Activated B cell treated with CpG ODN at 0.5 μM for 24 hours (primary cell): ENCODE results near the gene NDUFS3. TPM values are rescaled to one million over a fixed set of nuclear protein-coding genes. Genes with fewer than 3 reads are reported as not detected.
A peak's percentile ranks its signal among the peaks of the same experiment; 100 is the strongest.
"Not testable (repeated sequence)": the region's sequence is repeated elsewhere in the genome, so short reads cannot be mapped to it uniquely, and the experiment has no call there.

Experiments
- ATAC-seq: fragments of 200-7000 bp; cut with Tn5 transposase; one replicate; pipeline ENCODE4 v1.10.0; 2021; ENCODE audit warnings: low read depth, mild to moderate bottlenecking, moderate library complexity
- CTCF ChIA-PET: fragments of 350-600 bp; sonication (Branson Sonifier 250); formaldehyde crosslinking; loops from one replicate; lab custom pipeline; 2021; ENCODE audit warnings: antibody characterized with exemption; lab: Charles Lee
- POLR2A ChIA-PET: fragments of 350-600 bp; sonication (Branson Sonifier 250); formaldehyde crosslinking; loops from one replicate; lab custom pipeline; 2021; ENCODE audit warnings: antibody characterized with exemption; lab: Charles Lee
- DNase-seq: peaks from one replicate; pipeline ENCODE4 v3.0.0; 2022
- H3K27ac Mint-ChIP-seq: one replicate; pipeline ENCODE4 v1.8.0; 2020; ENCODE audit warnings: mixed read lengths
- H3K27me3 Mint-ChIP-seq: one replicate; pipeline ENCODE4 v1.8.0; 2021; ENCODE audit warnings: mixed read lengths
- H3K36me3 Mint-ChIP-seq: one replicate; pipeline ENCODE4 v1.8.0; 2021; ENCODE audit warnings: low read depth, mixed read lengths
- H3K4me1 Mint-ChIP-seq: one replicate; pipeline ENCODE4 v1.8.0; 2021; ENCODE audit warnings: mixed read lengths
- H3K4me3 Mint-ChIP-seq: one replicate; pipeline ENCODE4 v1.8.0; 2020; ENCODE audit warnings: mild to moderate bottlenecking, mixed read lengths
- H3K9me3 Mint-ChIP-seq: one replicate; pipeline ENCODE4 v1.8.0; 2020; ENCODE audit warnings: mixed read lengths
- intact Hi-C: fragments of 100-400 bp; cut with micrococcal nuclease; formaldehyde crosslinking; loops from one replicate; pipeline ENCODE4 v1.15.1; 2024
- total RNA-seq: library from RNA; stranded (reverse); gene quantifications from 2 replicates; pipeline ENCODE4 v1.2.3, GENCODE V29; 2022
- TF ChIP-seq, protein P1 (sequence below): fragments of 200-600 bp; IDR thresholded peaks from one replicate; pipeline ENCODE4 v1.8.0; 2022; ENCODE audit warnings: antibody characterized with exemption, mild to moderate bottlenecking

The NDUFS3 gene
- total RNA-seq, 1 donor from 2014 or later: 95.9 TPM

- H3K4me3 Mint-ChIP-seq: no peak overlapping the region
- no peak for ATAC-seq
- ChIA-PET CTCF (interaction anchor here (1.5 kb wide), 1 partner anchor 11 kb away, joined by 4 read pairs; no protein-coding TSS in a partner anchor), POLR2A (interaction anchor here (0.6 to 2.7 kb wide), 2 partner anchors 10 to 39 kb away, joined by 9 to 12 read pairs; no protein-coding TSS in a partner anchor)
- peaks cover 71% of the 10 kb centered on the region for H3K4me1 Mint-ChIP-seq
- no peaks in the 10 kb centered on the region for H3K9me3 Mint-ChIP-seq
- no peak for DNase-seq
- H3K36me3 Mint-ChIP-seq: peaks cover 32% of the 10 kb centered on the region
- H3K27me3 Mint-ChIP-seq: no peaks in the 10 kb centered on the region
- H3K27ac Mint-ChIP-seq: no peak overlapping the region
- TF ChIP-seq, protein P1, sequence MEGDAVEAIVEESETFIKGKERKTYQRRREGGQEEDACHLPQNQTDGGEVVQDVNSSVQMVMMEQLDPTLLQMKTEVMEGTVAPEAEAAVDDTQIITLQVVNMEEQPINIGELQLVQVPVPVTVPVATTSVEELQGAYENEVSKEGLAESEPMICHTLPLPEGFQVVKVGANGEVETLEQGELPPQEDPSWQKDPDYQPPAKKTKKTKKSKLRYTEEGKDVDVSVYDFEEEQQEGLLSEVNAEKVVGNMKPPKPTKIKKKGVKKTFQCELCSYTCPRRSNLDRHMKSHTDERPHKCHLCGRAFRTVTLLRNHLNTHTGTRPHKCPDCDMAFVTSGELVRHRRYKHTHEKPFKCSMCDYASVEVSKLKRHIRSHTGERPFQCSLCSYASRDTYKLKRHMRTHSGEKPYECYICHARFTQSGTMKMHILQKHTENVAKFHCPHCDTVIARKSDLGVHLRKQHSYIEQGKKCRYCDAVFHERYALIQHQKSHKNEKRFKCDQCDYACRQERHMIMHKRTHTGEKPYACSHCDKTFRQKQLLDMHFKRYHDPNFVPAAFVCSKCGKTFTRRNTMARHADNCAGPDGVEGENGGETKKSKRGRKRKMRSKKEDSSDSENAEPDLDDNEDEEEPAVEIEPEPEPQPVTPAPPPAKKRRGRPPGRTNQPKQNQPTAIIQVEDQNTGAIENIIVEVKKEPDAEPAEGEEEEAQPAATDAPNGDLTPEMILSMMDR: no peak
- intact Hi-C loops: no loop called here
Observed at GRCh38 chr11:47541070-47541469, 37.8 kb upstream of the NDUFS3 start.

- POLR2A ChIA-PET: no interaction called here
- TF ChIP-seq, protein P1: no peak
- H3K36me3 Mint-ChIP-seq: peaks cover 37% of the 10 kb centered on the region
- no peak overlapping the region for H3K4me3 Mint-ChIP-seq
- DNase-seq (no peak), ATAC-seq (no peak)
- H3K27me3 Mint-ChIP-seq: no peaks in the 10 kb centered on the region
- peaks cover 69% of the 10 kb centered on the region for H3K4me1 Mint-ChIP-seq
- H3K27ac Mint-ChIP-seq: no peak overlapping the region
- CTCF ChIA-PET: no interaction called here
- H3K9me3 Mint-ChIP-seq: no peaks in the 10 kb centered on the region
- intact Hi-C loops: no loop called here
Observed at GRCh38 chr11:47545298-47545697, 33.6 kb upstream of the NDUFS3 start.

DNA sequence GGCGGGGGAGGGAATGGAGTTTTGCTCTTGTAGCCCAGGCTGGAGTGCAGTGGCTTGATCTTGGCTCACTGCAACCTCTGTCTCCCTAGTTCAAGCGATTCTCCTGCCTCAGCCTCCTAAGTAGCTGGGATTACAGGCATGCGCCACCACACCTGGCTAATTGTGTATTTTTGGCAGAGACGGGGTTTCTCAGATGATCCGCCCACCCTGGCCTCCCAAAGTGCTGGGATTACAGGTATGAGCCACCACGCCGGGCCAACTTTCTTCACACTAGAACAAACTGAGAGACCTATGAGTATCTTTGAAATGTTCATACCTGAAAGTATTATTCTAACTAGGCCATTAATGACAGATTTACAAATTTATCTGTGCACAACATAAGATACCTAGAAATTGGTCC is 32.6 kb upstream of the NDUFS3 start:
- H3K27ac Mint-ChIP-seq, DNase-seq, POLR2A ChIA-PET, ATAC-seq, intact Hi-C loops, H3K4me3 Mint-ChIP-seq, H3K9me3 Mint-ChIP-seq, CTCF ChIA-PET, H3K27me3 Mint-ChIP-seq: not testable (repeated sequence)
- peaks cover 33% of the 10 kb centered on the region for H3K36me3 Mint-ChIP-seq
- H3K4me1 Mint-ChIP-seq: peaks cover 69% of the 10 kb centered on the region

DNA sequence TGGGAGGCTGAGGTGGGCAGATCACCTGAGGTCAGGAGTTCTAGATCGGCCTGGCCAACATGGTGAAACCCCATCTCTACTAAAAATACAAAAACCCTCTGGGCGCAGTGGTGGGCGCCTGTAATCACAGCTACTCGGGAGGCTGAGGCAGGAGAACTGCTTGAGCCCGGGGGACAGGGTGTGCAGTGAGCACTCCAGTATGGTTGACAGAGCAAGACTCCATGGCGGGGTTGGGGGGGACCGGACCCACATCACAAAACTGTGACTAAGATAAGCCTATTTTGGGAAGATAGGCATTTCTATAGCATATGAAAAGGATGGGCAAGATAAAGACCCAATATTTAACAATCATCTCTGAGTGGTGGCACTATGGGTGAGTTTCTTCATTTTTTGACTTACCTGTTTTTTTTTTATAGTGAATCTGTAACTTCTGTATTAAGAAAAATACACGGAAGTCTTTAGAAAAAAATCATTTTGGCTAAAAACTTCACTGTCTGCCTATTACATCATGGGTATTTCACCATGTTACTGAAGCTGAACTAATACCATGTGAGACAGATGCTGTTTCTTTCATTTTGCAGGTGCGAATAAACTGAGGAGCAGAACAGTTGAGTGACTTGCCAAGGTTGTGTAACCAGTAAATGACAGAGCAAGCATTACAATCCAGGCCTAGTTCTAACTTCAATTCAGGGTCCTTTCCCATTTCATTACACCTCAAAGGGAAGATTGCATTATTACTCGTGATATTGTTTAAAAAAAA is 28.4 kb upstream of the NDUFS3 start:
- CTCF ChIA-PET: interaction anchor here (1.9 kb wide), 1 partner anchor 10 kb away, joined by 4 read pairs; no protein-coding TSS in a partner anchor
- H3K36me3 Mint-ChIP-seq: peaks cover 25% of the 10 kb centered on the region
- intact Hi-C loops: loop anchor here (5.0 kb wide), 1 partner anchor 173 kb away; the partner anchor contains the start of gene SPI1
- peak overlapping the region; percentile 97 for H3K27ac Mint-ChIP-seq
- peak overlapping the region; percentile 96 for H3K4me3 Mint-ChIP-seq
- no peaks in the 10 kb centered on the region for H3K27me3 Mint-ChIP-seq
- H3K4me1 Mint-ChIP-seq: peaks cover 58% of the 10 kb centered on the region
- DNase-seq (no peak), ATAC-seq (no peak)
- POLR2A ChIA-PET: interaction anchor here (0.7 to 2.4 kb wide), 3 partner anchors 10 to 331 kb away, joined by 3 to 12 read pairs (median 7); no protein-coding TSS in a partner anchor
- H3K9me3 Mint-ChIP-seq: no peaks in the 10 kb centered on the region
- TF ChIP-seq, protein P1: no peak

DNA sequence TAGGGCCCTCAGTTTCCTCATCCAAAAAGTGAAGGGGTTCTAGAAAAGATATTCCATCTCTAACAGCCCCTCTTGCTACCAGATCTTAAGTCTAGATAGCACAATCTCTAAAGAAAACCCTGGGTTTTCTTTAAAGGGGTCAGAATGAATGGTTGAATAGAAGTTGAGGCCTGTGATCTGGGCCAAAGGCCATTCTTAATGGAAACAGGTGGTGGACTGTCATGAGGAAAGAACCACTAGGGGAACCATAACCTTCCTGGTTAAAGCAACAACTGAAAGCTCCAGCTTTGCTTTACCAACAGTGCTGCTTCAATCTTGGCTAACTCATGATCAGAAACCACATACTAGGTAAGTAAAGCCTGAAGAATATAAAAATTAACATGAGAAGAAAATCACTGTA is 27.8 kb upstream of the NDUFS3 start:
- ATAC-seq: no peak
- Mint-ChIP-seq H3K4me3 (peak overlapping the region; percentile 96), H3K27me3 (no peaks in the 10 kb centered on the region), H3K4me1 (peaks cover 58% of the 10 kb centered on the region), H3K36me3 (peaks cover 23% of the 10 kb centered on the region), H3K27ac (peak overlapping the region; percentile 97), H3K9me3 (no peaks in the 10 kb centered on the region)
- ChIA-PET POLR2A (interaction anchor here (0.7 to 2.7 kb wide), 5 partner anchors 10 to 332 kb away, joined by 3 to 29 read pairs (median 7); partner anchors contain the start of gene PTPMT1), CTCF (interaction anchor here (1.9 kb wide), 1 partner anchor 11 kb away, joined by 4 read pairs; no protein-coding TSS in a partner anchor)
- TF ChIP-seq, protein P1: no peak
- intact Hi-C loops: loop anchor here (5.0 kb wide), 1 partner anchor 174 kb away; the partner anchor contains the start of gene SPI1
- no peak for DNase-seq
